Mesenchymal stem cell (in vitro differentiated cells and primary cell): Measurements from ENCODE around the gene MKRN2OS.

ENCODE experiments used
- DNase-seq: peaks from one replicate; pipeline ENCODE4 v3.0.0-alpha.2; 2013
- H2AFZ ChIP-seq: one replicate; pipeline ENCODE4 v1.6.1; 2013; ENCODE audit warnings: low read depth, mild to moderate bottlenecking, control low read depth, inconsistent platforms, low read length, moderate library complexity
- H2AK5ac ChIP-seq: 2 replicates; pipeline ENCODE4 v1.6.1; 2013; ENCODE audit warnings: low read length, moderate library complexity, mild to moderate bottlenecking, inconsistent platforms; ENCODE audit not compliant: severe bottlenecking
- H2BK120ac ChIP-seq: one replicate; pipeline ENCODE4 v1.6.1; 2013; ENCODE audit warnings: low read depth, mild to moderate bottlenecking, inconsistent platforms, low read length, moderate library complexity
- H2BK12ac ChIP-seq, 2 experiments: one replicate each; pipeline ENCODE4 v1.6.1; 2013; ENCODE audit warnings: inconsistent platforms in 2 of 2, low read length in 2 of 2, mild to moderate bottlenecking in 2 of 2, moderate library complexity in 2 of 2, control low read depth in 1 of 2
- H2BK15ac ChIP-seq: one replicate; pipeline ENCODE4 v1.6.1; 2013; ENCODE audit warnings: mild to moderate bottlenecking, low read depth, inconsistent platforms; ENCODE audit not compliant: poor library complexity, severe bottlenecking
- H2BK5ac ChIP-seq: 2 replicates; pipeline ENCODE4 v1.6.1; 2013; ENCODE audit warnings: low read depth, mild to moderate bottlenecking, low read length, control low read depth, inconsistent platforms; ENCODE audit not compliant: poor library complexity, severe bottlenecking
- H3K14ac ChIP-seq, 2 experiments: one replicate each; pipeline ENCODE4 v1.6.1; 2013; ENCODE audit warnings: inconsistent platforms in 2 of 2, low read length in 2 of 2, control low read depth in 1 of 2, mild to moderate bottlenecking in 1 of 2, moderate library complexity in 1 of 2
- H3K18ac ChIP-seq, 2 experiments: one replicate each; pipeline ENCODE4 v1.6.1; 2013; ENCODE audit warnings: inconsistent platforms in 2 of 2, low read length in 2 of 2, control low read depth in 1 of 2, low read depth in 1 of 2, mild to moderate bottlenecking in 1 of 2
- H3K23ac ChIP-seq, 2 experiments: one replicate each; pipeline ENCODE4 v1.6.1; 2013; ENCODE audit warnings: inconsistent platforms in 2 of 2, low read length in 2 of 2, mild to moderate bottlenecking in 2 of 2, moderate library complexity in 2 of 2, control low read depth in 1 of 2
- H3K27ac ChIP-seq: 2 replicates; pipeline ENCODE4 v1.5.1; 2013; ENCODE audit warnings: mild to moderate bottlenecking, moderate library complexity, low read length, control low read depth, inconsistent platforms; ENCODE audit not compliant: poor library complexity, severe bottlenecking
- H3K27me3 ChIP-seq, 2 experiments: 2 replicates each; pipeline versions ENCODE4 v1.6.1 to v1.7.0; 2013; ENCODE audit warnings: low read length in 2 of 2, mild to moderate bottlenecking in 2 of 2, moderate library complexity in 2 of 2, control low read depth in 1 of 2, inconsistent platforms in 1 of 2; ENCODE audit not compliant: control insufficient read depth in 1 of 2, insufficient read depth in 1 of 2
- H3K36me3 ChIP-seq, 2 experiments: 2 replicates each; pipeline versions ENCODE4 v1.6.1 to v1.7.0; 2013; ENCODE audit warnings: low read length in 2 of 2, control low read depth in 1 of 2, inconsistent platforms in 1 of 2, low read depth in 1 of 2, mild to moderate bottlenecking in 1 of 2; ENCODE audit not compliant: insufficient read depth in 2 of 2, control insufficient read depth in 1 of 2
- H3K4ac ChIP-seq, 2 experiments: one replicate each; pipeline ENCODE4 v1.6.1; 2013; ENCODE audit warnings: inconsistent platforms in 2 of 2, low read length in 2 of 2, mild to moderate bottlenecking in 2 of 2, moderate library complexity in 2 of 2, control low read depth in 1 of 2, low read depth in 1 of 2
- H3K4me1 ChIP-seq: 2 replicates; pipeline ENCODE4 v1.6.1; 2013; ENCODE audit warnings: low read depth, low read length, control low read depth; ENCODE audit not compliant: control insufficient read depth, insufficient read depth
- H3K4me2 ChIP-seq: 2 replicates; pipeline ENCODE4 v1.6.1; 2013; ENCODE audit warnings: low read length, mild to moderate bottlenecking, inconsistent platforms; ENCODE audit not compliant: poor library complexity, severe bottlenecking
- H3K4me3 ChIP-seq, 2 experiments: 2 replicates each; pipeline versions ENCODE4 v1.5.1 to v1.7.0; 2013; ENCODE audit warnings: low read length in 2 of 2, mild to moderate bottlenecking in 2 of 2, control low read depth in 1 of 2, low read depth in 1 of 2; ENCODE audit not compliant: insufficient read depth in 1 of 2
- H3K79me1 ChIP-seq: replicated peaks from 2 replicates; pipeline ENCODE4 v1.6.1; 2013; ENCODE audit warnings: mild to moderate bottlenecking, control low read depth, low read length, inconsistent platforms; ENCODE audit not compliant: poor library complexity, severe bottlenecking
- H3K9ac ChIP-seq: 2 replicates; pipeline ENCODE4 v1.7.0; 2013; ENCODE audit warnings: mild to moderate bottlenecking, low read length, moderate library complexity
- H3K9me3 ChIP-seq: 2 replicates; pipeline ENCODE4 v1.7.0; 2013; ENCODE audit warnings: mild to moderate bottlenecking, low read length; ENCODE audit not compliant: control insufficient read depth
- H4K8ac ChIP-seq: one replicate; pipeline ENCODE4 v1.6.1; 2013; ENCODE audit warnings: inconsistent platforms, mild to moderate bottlenecking, low read length, moderate library complexity
- H4K91ac ChIP-seq: one replicate; pipeline ENCODE4 v1.6.1; 2013; ENCODE audit warnings: mild to moderate bottlenecking, low read length, inconsistent platforms
- WGBS: methylation state at CpG from one replicate; pipeline ENCODE4 v1.1.7; 2013; ENCODE audit warnings: mixed read lengths; 5-methylcytosine and 5-hydroxymethylcytosine counted together

The MKRN2OS gene

DNA sequence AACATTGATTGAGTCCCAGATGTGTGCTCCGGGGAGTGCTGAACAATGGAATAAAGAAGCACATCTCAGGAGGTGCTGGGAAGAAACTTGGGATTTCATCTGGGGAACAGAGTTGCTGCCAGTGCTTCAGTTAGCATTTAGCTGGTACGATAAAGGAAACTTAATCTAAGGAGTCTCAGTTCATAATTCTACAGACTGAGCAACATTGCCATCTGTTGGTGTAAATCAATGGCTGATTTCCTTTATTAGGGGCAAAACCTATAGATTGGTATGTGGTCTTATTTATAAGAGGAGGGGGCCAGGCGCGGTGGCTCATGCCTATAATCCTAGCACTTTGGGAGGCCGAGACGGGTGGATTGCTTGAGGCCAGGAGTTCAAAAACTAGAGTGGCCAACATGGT, 8.9 kb downstream of the MKRN2OS start:
- no peak overlapping the region for H3K4ac ChIP-seq
- H3K27ac ChIP-seq, result no peak overlapping the region
- no peak overlapping the region for H4K8ac ChIP-seq
- H2BK5ac ChIP-seq, result no peak overlapping the region
- H3K27me3 ChIP-seq, result no peaks in the 10 kb centered on the region
- no peak overlapping the region for H2AFZ ChIP-seq
- H3K79me1 ChIP-seq, result peaks cover 3% of the 10 kb centered on the region
- no peak overlapping the region for H3K23ac ChIP-seq
- no peak overlapping the region for H2BK12ac ChIP-seq
- no peaks in the 10 kb centered on the region for H3K9me3 ChIP-seq
- no peak overlapping the region for H3K9ac ChIP-seq
- H2BK120ac ChIP-seq, result no peak overlapping the region
- no peak overlapping the region for H3K18ac ChIP-seq
- H3K4me3 ChIP-seq, result no peak overlapping the region
- H3K4me2 ChIP-seq, result no peak overlapping the region
- H3K36me3 ChIP-seq, result peaks cover 15 to 48% of the 10 kb centered on the region in 2 experiments
- H2BK15ac ChIP-seq, result no peak overlapping the region
- H4K91ac ChIP-seq, result no peak overlapping the region
- no peak for DNase-seq
- WGBS, result 99% methylated on average over 6 of the region's 6 CpGs
- H2AK5ac ChIP-seq, result no peak overlapping the region
- no peak overlapping the region for H3K14ac ChIP-seq
- H3K4me1 ChIP-seq, result no peaks in the 10 kb centered on the region

GRCh38 chr3:12532182-12532581, 13.1 kb downstream of the MKRN2OS start:
- Histone ChIP-seq H3K18ac (no peak overlapping the region), H2BK12ac (no peak overlapping the region), H2AFZ (no peak overlapping the region), H3K4me2 (no peak overlapping the region), H2BK120ac (no peak overlapping the region), H3K27me3 (no peaks in the 10 kb centered on the region), H3K14ac (no peak overlapping the region), H3K36me3 (peaks cover 16 to 69% of the 10 kb centered on the region in 2 experiments), H3K4me3 (no peak overlapping the region), H4K8ac (no peak overlapping the region), H4K91ac (no peak overlapping the region), H2AK5ac (no peak overlapping the region), H3K23ac (no peak overlapping the region), H3K9ac (no peak overlapping the region), H3K27ac (no peak overlapping the region), H2BK15ac (no peak overlapping the region), H3K4me1 (no peaks in the 10 kb centered on the region), H3K9me3 (no peaks in the 10 kb centered on the region), H2BK5ac (no peak overlapping the region), H3K4ac (no peak overlapping the region), H3K79me1 (peaks cover 3% of the 10 kb centered on the region)
- no peak for DNase-seq
- 94% methylated on average over 4 of the region's 5 CpGs for WGBS

DNA sequence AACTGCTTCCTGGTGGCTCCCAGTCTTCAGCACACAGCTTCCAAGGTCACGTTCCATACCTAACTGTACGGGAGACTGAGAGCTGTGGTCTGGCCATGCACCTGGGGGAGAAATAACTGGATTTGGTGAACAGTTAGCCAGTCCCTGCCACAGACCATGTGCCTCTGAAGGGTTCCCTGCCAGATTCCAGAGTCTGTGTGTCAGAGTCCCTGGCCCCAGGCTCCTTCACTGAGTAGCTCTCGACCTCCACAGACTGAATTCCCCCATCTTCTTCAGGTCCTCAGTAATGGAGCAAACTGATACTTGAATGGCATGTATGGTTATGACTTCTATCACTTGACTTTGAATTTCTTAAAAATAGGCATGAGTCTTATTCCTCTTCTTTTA, 17.5 kb downstream of the MKRN2OS start:
- Histone ChIP-seq H2BK120ac (no peak overlapping the region), H4K91ac (no peak overlapping the region), H3K79me1 (peaks cover 1% of the 10 kb centered on the region), H3K4me1 (no peaks in the 10 kb centered on the region), H2AK5ac (no peak overlapping the region), H3K9me3 (no peaks in the 10 kb centered on the region), H3K4me3 (no peak overlapping the region), H2AFZ (no peak overlapping the region), H3K23ac (no peak overlapping the region), H3K9ac (no peak overlapping the region), H2BK12ac (no peak overlapping the region), H3K27me3 (no peaks in the 10 kb centered on the region), H3K27ac (no peak overlapping the region), H3K4me2 (no peak overlapping the region), H4K8ac (no peak overlapping the region), H2BK15ac (no peak overlapping the region), H3K18ac (no peak overlapping the region), H3K36me3 (peaks cover 11 to 79% of the 10 kb centered on the region in 2 experiments), H3K14ac (no peak overlapping the region), H2BK5ac (no peak overlapping the region), H3K4ac (no peak overlapping the region)
- 100% methylated on average over 2 of the region's 3 CpGs for WGBS
- no peak for DNase-seq

DNA sequence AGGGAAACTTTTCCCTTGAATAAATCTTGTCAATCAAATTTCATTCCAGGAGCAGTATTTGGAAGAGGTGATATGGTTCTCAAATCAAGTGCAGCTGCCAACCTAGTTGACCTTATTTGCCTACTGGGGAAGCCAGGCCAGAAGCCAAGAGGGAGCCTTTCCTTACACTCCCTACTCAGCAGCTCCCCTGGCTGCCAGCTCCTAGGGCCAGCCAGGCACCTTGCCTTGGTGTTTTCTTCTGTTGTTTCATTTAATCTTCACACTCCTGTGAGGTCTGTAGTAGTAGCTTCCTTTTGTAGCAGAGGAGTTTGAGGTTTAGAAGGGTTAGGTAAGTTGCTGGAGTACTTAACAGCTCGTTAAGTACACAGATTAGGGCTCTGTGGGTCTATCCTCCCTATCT, 22.6 kb downstream of the MKRN2OS start:
- no CpG with 5 or more reads among the region's 1 CpG for WGBS

More for the DNA sequence above, 22.6 kb downstream of the MKRN2OS start:
- H3K4me2 ChIP-seq, result no peak overlapping the region
- H3K14ac ChIP-seq, result no peak overlapping the region
- H2BK15ac ChIP-seq, result no peak overlapping the region
- no peak overlapping the region for H2BK120ac ChIP-seq
- no peak overlapping the region for H4K91ac ChIP-seq
- H2AFZ ChIP-seq, result no peak overlapping the region
- H3K9ac ChIP-seq, result no peak overlapping the region
- H3K36me3 ChIP-seq, result peaks cover 16 to 60% of the 10 kb centered on the region in 2 experiments
- H3K23ac ChIP-seq, result no peak overlapping the region
- H4K8ac ChIP-seq, result no peak overlapping the region
- peaks cover 1% of the 10 kb centered on the region for H3K79me1 ChIP-seq
- H3K4me3 ChIP-seq, result no peak overlapping the region
- no peak overlapping the region for H3K18ac ChIP-seq
- H3K4me1 ChIP-seq, result peaks cover 2% of the 10 kb centered on the region
- no peak overlapping the region for H2AK5ac ChIP-seq
- H3K4ac ChIP-seq, result no peak overlapping the region
- no peaks in the 10 kb centered on the region for H3K27me3 ChIP-seq
- no peak for DNase-seq
- no peaks in the 10 kb centered on the region for H3K9me3 ChIP-seq
- no peak overlapping the region for H2BK12ac ChIP-seq
- no peak overlapping the region for H3K27ac ChIP-seq
- H2BK5ac ChIP-seq, result no peak overlapping the region
